Muscle of arm (tissue), 12 donors: ENCODE results near the gene ARHGAP6. TPM values are rescaled to one million over a fixed set of nuclear protein-coding genes. Genes with fewer than 3 reads are reported as not detected.
A peak's percentile ranks its signal among the peaks of the same experiment; 100 is the strongest.
"Not testable (repeated sequence)": the region's sequence is repeated elsewhere in the genome, so short reads cannot be mapped to it uniquely, and the experiment has no call there.

ENCODE experiments used
- DNase-seq: peaks from one replicate; pipeline ENCODE4 v3.0.0-alpha.2; 2013
- polyA plus RNA-seq, 12 donors: library from polyadenylated mRNA; unstranded; fragments of 120-200 nt; gene quantifications; one replicate each; pipeline ENCODE4 v1.2.1, GENCODE V29; 2013; ENCODE audit not compliant: insufficient read length in 12 of 12

Gene ARHGAP6
- polyA plus RNA-seq, 12 donors, result 5.3 to 11.1 (median 9.9) TPM; not detected in 1

GRCh38 chrX:11293113-11293512, 372.6 kb downstream of the ARHGAP6 start, which contains the start of gene AMELX:
AMELX (plus strand) TSS chrX:11293413; CDS start chrX:11294789, 1,376 bp downstream.
- no peak for DNase-seq

DNA sequence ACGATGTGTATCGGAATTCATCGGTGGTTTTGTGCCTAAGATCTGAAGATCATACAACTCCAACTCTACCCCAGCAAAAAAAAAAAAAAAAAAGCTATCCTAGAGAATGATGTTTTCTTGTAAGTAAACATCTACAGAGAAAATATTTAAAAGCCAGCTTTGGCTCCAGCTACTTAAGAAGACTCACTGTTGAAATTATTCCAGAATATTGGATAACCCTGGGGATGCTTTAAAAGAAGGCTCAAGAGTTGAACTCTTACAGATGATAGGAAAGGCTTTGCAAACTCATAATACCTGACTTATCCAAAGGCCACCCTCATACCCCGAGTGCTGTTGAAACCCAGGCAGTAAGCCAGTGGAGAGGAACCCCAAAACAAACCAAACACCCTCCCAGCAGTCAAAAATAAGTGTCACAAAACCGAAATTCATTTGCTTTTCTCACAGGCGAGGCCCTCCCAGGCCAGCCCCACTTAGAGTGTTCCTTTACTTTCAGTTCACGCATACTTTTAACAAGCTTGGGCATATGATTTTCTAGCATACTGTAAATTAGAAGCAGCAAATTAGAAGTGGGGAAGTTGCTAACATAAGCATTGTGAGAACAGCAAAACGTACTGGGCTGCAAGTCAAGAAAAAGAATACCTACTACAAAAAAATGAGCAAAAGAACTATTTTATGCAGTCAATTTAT, 375.2 kb downstream of the ARHGAP6 start:
- no peak for DNase-seq

- DNase-seq, result no peak
These were observed 378.2 kb downstream of the ARHGAP6 start for GRCh38 chrX:11287505-11287904.

DNA sequence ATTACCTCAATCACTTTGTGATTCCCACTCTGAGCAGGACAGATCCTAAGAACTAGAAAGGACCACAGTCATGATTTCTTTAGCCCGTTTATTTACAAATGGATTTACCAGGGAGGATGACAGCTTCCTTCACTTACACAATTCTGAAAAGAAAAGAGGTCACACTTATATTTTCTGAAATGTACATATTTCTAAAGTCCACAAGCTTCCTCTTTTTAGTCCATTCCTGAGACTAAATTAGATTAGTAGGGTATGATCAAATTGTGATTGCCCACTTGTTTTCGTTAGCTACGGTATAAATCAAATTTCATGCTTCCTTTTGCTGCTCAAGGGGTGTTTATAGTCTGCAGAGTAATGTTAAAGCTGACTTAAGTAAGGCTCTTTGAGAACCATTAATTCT, 380.1 kb downstream of the ARHGAP6 start:
- DNase-seq, result no peak

- no peak for DNase-seq
These were observed 383.7 kb downstream of the ARHGAP6 start for GRCh38 chrX:11282043-11282442.

DNA sequence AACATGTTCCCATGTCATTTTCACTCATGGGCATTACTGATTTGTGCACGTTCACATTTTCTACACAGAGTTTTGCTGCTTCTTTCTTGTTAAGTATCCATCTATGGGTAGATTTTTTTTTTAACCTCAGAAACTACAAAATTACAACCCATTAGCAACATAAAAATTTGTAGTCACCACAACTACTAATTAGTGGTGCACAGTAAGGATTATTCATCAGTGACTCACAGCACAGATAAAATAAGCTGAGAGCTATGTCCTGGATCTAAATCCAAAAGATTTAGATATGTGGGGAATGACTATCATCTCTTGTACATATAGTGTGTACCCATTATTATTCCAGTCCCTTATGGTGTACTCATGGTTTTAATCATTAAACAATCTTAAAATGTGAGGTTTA, 392.2 kb downstream of the ARHGAP6 start:
- DNase-seq, result no peak

DNA sequence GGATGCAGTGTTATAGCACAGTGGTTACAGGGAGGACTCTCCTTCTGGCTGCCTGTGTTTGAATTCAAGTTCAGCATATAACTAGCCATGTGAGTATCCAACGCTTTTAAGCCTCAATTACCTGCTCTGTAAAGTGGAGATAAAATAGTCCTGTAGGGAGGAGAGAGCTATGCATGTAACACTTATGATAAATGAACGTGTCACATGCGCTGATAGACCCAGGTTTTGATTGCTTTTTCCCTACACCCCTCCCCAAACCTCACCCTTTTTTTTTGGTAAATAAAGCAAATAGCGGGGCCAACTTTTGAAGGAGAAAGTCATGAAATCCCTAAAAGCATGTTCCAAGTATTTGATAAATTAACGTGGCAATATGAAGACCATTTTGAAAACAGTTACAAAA, 392.9 kb downstream of the ARHGAP6 start:
- DNase-seq, result no peak

DNA sequence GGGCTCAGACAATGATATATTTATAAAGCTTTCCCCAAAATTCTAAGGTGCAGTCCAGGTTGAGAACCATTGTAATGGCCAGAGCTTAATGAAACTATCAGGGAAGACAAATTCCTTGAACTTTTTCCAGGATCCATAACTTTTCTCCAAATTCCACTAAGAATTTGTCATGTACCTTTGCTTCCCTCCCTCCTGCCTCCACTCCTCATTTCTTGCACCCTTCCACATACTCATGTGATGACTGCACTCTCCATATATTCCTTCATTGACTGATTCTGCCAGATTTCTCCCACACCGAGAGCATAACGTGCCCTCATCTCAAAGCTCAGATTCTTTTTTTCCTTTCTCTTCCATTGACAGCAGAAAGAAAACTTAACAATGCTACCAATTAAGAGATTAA, 393.4 kb downstream of the ARHGAP6 start:
- no peak for DNase-seq

DNA sequence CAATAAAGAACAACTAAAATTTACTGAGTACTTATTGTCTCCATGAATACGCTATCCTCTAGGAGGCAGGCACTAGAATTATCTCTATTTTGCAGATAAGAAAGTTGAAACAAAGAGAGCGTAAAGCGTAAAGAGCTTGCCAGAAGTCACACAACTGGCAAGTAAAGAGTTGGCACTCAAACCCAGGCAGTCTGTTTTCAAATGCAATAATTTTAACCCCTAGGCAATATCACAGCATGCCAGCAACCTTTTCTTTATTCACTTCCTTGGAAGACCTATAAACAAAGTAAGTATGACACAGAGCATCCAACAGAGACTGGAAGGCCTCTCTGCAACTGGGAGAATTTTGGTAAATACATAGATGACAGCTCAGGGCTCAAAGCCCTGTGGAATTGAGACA, 395.7 kb downstream of the ARHGAP6 start:
- no peak for DNase-seq

GRCh38 chrX:11269006-11269405, 396.7 kb downstream of the ARHGAP6 start:
- no peak for DNase-seq

DNA sequence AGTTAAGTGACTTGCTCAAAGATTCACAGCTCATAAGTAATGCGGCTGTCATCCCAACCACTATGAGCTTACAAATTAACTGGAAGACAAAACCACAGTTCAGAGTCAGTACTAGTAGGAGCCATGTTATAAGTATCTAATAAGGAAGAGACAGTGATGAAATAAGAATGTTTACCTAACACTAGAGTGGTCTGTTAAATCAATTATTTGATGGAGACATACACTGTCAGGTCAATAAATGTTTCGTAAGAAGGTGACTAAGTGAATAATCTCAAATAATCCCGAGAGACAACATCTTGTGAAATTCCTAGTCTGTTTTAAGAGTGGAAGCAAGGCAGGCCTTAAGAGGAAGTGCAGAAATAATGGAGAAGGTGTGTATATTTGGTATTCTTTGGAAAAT, 398.3 kb downstream of the ARHGAP6 start:
- DNase-seq, result no peak

DNA sequence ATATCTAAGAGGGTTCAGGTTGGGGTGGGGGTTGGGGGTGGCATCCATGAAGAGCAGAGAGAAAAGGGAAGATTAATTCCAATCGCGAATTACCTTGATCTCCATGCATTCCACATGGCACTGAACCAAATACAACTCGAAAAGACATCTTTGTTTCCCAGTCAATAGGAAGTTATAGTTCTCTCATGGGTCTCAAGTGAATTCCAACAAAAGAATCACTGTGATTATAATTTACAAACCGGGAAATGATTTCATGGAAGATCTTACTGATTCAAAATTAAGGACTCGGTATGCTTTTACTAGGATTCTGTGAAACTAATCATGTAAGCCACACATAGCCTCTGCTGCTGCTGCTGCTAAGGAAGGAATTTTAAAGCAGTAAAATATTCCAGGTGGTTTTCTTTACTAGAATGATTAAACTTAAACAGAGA, 399.1 kb downstream of the ARHGAP6 start:
- DNase-seq, result peak; percentile 32

DNA sequence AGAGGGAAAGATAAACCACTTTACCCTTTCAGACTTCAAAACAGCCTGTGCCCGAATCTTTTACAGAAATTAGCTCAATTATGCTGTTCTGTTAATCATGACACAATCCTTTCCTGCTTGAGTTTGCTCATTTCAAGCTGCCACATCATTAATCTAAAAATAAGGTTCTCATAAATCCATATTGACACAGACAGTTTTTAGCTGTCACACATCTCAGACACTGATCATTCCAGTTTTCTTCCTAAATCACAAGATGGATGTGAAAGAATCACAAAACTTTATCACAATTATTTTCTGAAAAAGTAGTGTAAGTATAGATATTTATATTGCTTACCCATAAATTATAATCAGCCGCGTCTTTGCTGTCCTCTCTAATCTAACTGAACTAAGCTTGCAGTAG, 400.4 kb downstream of the ARHGAP6 start:
- no peak for DNase-seq

DNA sequence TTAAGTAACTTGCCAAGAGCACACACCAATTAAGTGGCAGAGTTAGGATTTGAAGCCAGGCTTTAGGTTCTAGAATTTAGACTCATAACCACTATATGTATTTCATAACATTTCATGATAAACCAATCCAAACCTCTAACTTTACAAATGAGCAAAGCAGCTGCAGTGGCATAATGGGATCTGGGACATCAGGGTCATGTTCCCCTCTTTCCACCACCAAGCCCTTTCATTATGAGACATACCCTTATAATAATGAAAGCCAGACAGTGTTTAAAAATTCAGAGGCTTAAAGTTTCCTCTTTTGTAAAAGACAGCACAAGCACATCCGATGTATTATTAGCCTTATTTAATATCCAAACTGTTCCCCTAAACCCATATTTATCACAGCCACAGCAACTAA, 400.8 kb downstream of the ARHGAP6 start:
- DNase-seq, result no peak

GRCh38 chrX:11261260-11261659, 404.5 kb downstream of the ARHGAP6 start:
- DNase-seq, result no peak

- no peak for DNase-seq
These were observed 406.3 kb downstream of the ARHGAP6 start for GRCh38 chrX:11259437-11259836.

DNA sequence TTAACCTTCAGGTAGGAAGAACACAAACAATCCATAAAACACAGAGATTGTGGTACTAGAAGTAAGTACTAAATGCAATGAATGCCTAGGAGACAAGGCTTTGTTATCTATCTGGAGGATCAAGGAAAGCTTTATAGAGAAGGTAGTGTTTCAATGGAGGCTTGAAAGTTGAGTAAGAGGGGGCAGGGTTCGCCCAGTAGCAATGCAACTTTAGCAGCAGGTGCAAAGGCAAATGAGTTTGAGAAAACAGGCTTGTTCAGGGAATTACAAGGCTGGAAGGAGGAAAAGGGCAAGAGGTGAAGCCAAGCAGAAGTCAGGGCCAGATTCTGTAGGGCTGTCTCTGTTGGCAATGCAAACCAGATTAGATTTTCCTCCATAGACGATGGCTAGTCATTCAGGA, 408.0 kb downstream of the ARHGAP6 start:
- DNase-seq, result no peak

- no peak for DNase-seq
These were observed 408.4 kb downstream of the ARHGAP6 start for GRCh38 chrX:11257290-11257689.

DNA sequence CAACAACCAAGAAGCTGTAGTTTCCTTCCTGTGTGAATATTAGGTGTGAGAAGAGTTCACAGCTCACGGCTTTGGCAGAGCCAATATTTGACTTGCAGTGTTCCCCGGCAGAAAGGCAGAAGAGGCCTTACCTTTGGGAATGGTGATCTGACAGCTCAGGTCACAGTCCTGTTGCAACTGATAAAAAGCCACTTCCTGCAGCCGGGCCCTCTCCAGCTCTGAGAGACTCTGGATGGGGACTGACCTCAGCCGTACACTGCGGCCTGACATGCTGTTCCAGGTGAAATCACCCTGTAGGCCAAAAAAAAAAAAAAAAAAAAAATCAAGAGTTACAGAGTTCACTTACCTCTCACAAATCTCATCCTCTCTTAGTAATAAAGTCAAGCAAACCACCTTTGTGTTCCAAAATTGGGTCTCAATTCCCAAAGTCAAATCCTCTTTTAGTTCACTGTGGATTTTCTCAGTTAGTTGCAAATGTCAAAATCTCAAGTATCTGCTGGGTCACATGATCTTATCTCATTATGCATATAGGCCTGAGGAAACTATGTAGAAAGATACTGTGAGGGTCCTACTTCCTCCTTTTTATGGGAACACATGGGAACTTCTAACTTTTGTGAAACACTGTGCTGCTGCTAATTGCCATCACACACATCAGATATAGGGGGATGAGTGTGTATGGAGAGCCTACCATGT, 411.2 kb downstream of the ARHGAP6 start:
- no peak for DNase-seq

DNA sequence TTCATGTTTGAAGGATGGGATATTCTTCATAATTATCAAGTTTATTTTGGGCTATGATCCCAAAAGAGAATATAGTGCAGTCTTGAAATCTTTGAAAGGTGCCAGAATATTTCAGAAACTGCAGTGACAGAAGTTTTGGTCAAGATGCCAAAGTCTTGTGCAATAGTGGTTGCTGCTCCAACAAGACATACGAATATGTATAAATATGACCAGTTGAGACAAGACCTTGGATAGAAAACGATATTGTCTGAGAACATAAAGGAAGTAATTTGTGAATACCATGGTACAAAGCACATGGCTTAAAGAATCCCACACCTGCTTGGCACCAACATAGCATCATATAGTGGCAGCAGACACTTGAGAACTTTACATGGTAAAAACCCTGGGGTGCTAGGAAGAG, 421.1 kb downstream of the ARHGAP6 start:
- peak; percentile 66 for DNase-seq

- no peak for DNase-seq
These were observed 423.0 kb downstream of the ARHGAP6 start for GRCh38 chrX:11242704-11243103.

DNA sequence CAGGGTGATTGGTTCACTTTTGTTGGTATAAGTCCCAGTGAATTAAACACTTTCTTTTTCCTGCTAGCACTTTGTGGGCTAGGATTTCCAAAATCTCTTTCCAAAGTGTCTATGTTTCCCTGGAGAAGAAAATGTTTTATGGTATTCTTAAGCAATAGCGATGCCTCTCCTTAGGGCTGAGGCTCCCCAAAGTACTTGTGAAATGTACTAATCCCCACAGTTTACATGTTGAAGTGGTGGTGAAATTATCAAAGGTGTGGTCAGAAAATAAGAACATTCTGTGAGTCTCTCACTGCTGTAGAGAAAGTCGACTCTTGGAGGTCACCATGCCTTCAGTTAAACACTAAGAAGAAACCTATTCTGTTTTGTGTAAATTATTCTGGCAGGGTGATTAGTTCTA, 424.0 kb downstream of the ARHGAP6 start:
- no peak for DNase-seq

DNA sequence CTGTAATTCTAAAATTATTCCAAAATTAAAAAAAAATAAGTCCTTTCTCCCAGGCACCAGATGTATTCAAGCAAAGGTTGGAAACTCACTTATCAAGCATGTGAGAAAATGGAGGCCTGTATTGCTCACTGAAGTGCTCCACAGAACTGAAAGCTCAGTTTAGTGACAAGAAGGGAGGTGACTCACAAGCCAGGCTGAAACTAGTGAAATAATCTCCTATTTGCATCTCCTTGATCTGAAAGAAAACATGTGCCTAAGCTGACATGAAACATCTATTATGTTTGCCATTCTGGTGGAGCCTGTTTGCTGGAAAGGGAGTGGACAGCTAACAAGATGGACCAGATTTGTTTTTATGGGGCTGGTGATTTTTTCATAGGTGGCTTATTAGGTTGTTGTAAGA, 426.5 kb downstream of the ARHGAP6 start:
- DNase-seq, result no peak

- not testable (repeated sequence) for DNase-seq
These were observed 430.3 kb downstream of the ARHGAP6 start for GRCh38 chrX:11235377-11235776.
